Islet precursor cell (in vitro differentiated cells): ENCODE results near the gene ROR1.
"Not testable (repeated sequence)": the region's sequence is repeated elsewhere in the genome, so short reads cannot be mapped to it uniquely, and the experiment has no call there.

Source experiments
- DNase-seq: peaks from one replicate; pipeline ENCODE4 v3.0.0-alpha.2; 2018

Gene ROR1

DNA sequence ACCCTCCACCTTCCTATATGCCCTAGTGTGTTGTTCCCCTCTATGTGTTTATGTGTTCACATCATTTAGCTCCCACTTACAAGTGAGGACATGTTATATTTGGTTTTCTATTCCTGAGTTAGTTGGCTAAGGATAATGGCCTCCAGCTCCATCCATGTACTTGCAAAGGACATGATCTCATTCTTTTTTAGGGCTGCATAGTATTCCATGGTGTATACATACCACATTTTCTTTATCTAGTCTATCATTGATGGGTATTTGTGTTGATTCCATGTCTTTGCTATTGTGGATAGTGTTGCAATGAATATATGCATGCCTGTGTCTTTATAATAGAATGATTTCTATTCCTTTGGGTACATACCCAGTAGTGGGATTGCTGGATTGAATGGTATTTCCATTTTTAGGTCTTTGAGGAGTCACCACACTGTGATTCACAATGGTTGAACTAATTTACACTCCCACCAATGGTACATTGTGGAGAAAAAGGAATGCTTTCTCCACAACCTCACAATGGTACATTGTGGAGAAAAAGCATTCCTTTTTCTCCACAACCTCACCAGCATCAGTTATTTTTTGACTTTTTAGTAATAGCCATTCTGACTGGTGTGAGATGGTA lies 52.5 kb downstream of the ROR1 start:
- not testable (repeated sequence) for DNase-seq

DNA sequence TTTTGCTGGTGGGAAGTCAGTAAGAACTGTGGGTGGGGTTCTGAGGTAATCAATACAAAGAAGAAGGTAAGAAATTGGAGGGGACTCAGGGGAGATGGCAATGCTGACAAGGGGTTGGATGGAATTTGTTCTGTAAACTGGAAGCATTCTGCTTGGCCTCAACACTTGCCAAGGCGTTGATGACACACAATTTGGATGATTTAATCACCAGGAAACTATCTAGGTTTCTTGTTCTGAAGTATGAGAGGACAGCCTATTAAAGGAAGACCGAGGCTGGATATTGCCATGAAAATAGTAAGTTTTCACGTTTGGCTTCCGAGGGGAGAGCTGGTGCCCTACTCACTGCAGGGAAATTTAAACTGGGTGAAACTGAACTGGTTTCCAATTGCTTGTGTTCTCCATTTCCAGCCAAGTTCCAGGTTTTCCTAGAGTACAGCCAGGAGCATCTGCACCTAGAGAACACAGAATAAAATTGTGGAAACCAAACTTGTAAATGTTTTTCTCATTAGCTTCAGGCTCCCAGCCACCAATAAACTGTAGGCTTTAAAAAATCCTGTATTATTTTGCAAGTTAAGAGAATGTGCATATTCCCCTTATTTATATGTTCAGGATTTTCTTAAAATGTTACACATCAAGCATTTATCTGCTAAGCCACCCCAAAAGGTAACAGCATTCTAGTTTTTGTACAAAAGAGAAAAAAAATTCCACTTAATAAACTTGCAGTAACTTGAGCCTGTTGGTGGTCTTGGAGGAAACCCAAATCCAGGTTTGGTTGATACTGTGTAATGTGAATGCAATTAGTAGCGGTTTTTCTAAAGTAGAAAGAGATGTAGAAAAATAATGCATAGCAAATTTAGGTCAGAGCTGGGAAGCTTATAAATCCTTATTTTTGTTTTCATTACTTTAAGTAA lies 53.8 kb downstream of the ROR1 start:
- no peak for DNase-seq

DNA sequence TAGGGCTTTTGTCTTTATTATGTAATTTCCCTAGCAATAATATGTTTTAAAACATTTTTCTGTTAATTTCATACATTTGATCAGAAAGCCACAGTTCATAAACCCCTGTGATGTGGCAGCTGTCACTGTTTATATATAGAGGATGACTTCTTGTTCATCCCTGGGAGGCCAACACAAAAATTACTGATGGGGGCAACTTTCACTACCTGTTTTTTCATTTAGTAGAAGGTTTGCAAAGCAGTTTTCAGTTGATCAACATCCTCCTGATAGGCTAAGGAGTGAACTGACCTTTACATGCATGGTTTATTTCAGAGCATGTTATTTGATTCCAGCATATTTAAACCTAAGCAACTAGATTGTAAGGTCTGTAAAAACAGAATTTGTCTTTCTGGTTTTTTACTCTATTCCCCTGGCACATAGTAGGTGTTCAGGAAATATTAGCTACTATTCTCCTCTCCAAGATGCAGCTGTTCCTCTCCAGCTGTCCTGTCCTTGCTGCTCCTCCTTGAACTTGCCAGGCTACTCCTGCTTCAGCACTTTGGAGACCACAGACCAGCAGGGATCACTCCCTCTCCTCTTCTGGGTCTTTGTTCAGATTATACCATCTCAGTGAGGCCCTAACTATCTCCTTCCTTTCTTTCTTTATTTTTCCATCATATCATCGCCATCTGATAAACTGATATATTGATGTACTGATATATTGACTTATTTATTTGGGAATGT lies 54.7 kb downstream of the ROR1 start:
- DNase-seq = no peak

DNA sequence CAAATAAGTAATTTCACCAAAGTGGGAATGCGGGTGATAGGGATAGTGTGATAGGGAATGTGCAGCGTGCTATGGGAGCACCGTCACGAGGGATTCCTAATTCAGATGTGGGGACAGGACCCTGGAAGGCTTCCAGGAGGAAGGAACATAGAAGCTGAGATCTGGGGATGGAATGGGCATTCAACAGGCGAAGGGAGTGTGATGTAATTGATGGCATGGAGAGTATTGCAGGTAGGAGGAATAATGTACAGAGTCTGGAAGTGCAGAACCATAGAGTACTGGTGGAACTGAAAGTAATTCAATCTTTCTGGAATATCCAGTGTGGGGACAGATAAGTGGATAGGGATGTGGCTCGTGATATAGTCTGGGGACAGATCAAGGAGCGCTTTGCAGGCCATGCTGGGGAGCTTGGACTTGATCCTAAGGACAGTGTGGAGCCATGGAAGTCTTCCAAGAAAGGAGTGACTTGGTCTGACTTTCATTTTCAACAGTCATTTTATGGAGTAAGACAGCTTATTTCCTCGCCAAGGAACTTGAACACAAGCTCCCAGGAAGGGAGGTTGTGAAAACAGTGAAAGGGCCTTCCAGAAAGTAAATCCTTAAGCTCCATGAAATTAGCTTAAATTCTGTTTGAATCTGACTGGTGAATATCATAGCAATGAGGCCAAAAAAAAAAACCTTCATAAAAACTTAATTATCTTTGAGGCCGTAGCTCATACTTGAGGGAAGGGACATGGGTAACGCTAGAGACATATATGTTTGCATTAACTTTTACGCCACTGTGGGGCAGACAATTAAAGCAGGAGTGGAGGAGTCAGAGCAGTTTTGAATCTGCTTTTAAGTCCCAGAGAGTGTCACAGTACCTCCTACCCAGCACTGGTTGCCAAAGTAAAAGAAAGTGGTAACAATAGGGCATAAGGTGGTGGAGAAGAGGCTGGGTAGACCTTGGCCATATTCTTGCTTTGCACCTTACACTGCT lies 55.8 kb downstream of the ROR1 start:
- DNase-seq = no peak

DNA sequence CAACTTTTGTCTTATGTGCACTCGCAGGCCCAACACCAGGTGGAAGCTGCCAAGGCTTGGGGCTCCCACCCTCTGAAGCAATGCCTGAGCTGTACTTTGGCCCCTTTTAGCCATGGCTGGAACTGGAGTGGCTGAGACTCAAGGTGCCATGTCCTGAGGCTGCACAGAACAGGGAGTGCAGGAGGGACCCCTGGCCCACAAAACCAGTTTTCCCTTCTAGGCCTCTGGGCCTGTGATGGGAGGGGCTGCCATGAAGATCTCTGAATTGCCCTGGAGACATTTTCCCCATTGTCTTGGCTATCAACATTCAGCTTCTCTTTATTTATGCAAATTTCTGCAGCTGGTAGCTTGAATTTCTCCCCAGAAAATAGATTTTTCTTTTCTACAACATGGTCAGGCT lies 57.6 kb downstream of the ROR1 start:
- DNase-seq = no peak

DNA sequence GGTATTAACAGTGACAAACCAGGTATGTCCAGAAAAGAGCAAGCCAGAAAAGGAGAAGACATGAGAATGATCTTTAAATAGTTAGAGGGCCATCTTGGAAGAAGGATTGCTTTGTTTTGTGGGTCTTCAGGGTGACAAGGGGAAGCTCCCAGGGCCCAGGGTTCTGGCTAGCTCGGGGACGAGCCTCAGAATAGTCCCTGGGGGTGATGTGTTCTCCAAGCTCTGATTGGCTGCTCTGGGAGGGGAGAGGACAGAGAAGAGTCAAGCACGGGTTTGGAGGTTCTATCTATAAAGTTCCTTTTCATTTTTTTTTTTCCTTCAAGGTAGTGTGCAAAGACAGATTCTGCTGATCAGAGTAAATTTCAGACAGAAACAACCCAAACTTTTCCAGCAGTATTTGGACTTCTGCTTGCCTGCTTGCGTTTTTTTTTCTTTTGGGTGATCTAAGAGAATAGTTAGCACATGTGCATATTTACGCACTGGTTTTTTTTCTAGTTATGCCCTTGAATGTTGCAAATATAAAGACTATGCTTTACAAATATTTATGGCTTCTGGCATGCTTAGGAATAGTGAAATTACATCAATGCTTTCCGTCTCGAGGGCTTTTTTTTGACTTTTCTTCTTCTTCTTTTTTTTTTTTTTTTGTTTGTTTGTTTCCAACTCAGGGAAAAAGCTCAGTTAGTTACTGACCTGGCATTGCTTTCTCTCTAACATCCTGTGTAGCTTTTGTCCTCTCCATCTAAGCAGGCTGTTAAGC lies 59.7 kb downstream of the ROR1 start:
- DNase-seq = no peak

DNA sequence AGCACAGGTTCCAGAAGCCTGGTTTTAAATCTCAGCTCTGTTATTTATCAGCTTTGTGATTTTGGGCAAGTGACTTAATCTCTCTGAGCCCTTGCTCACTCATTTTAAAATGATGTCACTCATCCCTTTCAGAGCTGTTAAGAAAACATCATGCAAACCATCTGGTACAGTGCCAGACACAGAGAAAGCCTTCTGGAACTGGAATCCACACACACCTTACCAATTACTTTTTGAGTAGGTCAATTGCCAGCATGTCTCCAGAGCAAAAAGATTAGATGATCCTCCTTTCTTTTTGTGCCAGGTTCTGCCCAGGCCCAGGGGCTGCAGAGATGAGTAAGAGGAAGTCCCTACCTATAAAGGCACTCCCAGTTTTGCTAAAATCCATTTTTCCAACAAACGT lies 61.3 kb downstream of the ROR1 start:
- no peak for DNase-seq

DNA sequence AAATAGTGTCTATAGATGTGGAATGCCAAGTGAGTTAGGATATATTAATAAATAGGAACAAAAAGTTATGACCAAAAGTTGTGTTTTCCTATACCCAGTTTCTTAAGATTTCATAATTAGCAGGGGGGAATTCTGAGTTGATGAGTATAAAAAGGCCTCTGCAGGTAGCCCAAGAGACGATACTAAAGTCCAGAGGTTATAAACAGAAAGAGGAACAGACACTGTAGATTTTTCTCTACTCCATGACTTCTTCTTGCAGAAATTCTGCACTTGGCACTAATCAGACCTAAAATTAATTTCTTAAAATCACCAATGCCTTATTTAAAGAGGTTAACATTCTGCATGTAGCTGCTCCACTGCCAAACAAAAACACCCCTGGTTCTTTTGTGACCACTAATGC lies 62.6 kb downstream of the ROR1 start:
- DNase-seq = no peak

DNA sequence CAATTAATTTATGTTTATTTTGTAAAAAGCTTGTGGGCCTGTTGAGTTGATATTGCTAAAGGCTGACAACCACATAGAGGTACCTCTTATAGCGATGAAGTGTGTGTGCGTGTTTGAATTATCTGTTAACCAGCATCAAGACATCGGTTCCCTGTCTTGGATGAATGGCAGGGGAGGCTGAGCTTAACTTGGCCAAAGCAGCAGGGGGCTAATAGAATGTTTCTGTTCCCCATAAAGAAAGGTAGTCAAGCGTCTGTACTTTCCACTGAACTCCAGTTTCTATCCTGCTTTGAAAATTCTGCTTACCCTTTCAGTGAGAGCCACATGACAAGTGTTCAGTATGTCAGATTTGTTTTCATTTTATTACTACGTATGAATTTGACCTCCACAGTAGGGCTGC lies 63.0 kb downstream of the ROR1 start:
- no peak for DNase-seq

DNA sequence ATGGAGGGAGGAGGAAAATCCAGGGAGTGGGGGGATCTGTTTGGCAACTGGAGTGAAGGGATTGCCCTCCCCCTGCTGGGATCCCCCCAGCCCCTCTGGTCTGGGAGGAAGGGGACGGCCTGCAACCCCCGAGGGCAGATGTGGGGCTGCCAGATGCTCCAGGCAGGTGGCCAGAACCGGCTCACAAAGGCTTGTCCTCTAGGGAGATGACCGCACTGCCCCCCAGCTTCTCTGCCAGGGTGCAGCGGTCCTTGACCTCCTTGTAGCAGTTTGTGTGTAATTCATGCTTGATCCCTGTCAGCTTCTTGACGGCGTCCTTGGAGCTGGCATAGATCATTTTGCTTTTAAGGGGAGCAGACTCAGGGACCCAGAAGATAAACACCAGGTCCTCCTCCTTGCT lies 69.2 kb downstream of the ROR1 start:
- DNase-seq = no peak

DNA sequence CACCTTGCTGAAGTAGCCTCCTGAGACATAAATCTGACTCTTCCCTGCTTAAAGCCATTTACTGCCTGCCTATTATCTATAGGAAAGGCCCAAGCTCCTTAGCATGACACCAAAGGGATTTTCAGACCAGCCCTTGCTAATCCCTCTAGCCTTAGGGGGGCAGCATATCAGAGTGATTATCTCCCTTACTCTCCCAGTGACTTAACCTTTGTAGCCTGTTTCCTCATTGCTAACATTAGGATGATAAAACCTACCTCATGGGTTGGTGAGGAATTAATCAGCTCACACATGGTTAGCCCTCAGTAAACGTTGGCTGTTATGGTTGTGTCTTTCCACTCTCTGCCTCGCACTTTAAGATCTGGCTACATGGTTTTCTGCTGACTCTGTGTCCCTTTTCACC lies 70.1 kb downstream of the ROR1 start:
- no peak for DNase-seq

DNA sequence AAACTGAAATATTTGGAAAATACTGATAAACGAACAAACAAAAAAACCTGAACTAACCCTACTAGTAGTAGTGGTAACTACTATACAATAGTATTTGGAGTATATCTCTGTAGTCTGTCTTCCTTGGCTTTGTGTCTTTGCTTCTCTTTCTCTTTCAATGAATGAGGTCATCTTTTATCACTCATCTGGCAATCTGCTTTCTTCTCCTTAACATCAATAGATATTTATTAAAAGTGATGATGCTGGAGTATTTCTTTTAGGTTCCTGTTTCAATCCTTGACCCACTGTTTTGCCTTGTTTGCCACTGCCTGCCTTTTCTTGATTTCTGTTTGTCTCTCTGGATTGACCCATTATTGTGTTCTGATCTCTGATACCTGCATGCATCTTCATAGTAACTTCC lies 71.5 kb downstream of the ROR1 start:
- DNase-seq = no peak

DNA sequence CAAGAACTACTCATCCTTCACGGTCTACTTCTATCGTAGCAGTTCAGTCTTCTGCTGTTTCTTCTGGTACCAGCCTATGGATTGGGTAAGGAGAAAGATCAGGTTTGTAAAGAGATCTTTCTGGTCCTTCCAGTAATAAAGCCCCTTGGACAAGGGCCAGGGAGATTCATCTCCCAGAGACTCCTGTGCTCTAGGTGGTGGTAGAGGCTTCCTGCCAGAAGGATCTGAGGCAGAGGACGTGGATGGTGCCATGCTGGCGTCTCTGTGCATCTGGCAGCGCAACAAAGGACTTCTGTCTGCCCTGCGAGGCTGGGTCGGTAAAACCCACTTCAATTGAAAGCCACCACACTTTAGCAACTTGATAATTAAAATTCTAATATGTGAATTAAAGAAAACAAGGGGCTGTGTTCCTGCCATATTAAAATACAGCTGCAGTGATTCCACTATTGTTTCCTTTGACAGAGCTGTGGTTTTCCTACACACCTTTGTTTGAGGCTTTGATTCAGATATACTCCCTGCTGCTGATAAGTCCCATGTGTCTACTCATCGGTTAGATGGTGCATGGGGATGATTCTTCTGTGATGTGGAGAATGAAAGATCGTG lies 73.6 kb downstream of the ROR1 start:
- DNase-seq = no peak

DNA sequence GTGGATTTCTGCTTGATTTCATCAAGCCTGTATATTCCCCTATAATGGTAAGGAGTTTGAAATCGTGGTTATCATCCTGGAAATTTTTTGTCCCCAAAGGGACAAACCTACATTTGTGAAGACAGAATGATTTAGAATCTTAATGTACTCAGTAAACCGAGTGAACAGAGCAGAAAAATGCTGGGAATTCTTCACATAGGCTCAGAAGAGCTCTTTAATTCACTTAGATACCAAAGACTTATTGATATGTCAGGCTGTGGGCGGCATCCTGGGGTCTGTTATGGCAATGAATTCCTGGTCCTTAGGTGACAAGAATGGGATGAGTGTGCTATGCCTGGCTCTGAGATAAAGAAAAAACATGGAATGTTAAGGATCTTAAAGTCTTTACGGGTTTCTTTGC lies 74.9 kb downstream of the ROR1 start:
- no peak for DNase-seq

DNA sequence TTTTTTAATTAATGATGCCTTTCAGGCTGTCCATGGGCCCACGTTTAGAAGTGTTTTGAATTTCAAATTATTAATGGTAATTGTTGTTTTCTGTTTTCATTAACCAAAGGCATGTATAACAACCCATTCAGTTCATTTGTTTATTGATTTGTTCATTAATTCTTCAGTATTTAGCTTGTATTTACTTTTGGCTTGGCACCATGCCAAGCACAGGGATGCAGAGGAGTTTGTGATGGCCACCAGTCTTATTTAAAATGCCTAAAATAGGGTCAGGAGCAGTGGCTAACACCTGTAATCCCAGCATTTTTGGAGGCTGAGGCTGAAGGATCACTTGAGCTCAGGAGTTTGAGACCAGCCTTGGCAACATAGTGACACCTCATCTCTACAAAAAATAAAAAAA lies 75.3 kb downstream of the ROR1 start:
- no peak for DNase-seq

DNA sequence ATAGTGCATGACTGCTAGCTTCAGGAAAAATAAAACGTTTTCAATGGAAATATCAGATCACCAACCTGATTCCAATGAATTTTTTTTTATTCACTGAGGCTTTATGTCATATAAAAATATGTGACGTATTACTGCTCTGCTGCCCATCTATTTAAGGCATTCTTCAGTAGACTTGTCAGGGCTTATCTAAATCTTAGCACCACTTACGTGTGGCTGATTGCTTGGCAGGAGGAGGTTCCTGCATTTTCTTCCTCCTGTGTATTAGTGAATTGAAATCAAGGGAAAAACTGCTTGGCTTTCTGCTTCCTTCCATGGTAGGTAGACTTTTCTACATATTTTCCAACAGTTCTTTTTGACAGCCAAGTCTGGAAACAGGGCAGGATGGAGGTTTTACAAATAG lies 80.3 kb downstream of the ROR1 start:
- no peak for DNase-seq

DNA sequence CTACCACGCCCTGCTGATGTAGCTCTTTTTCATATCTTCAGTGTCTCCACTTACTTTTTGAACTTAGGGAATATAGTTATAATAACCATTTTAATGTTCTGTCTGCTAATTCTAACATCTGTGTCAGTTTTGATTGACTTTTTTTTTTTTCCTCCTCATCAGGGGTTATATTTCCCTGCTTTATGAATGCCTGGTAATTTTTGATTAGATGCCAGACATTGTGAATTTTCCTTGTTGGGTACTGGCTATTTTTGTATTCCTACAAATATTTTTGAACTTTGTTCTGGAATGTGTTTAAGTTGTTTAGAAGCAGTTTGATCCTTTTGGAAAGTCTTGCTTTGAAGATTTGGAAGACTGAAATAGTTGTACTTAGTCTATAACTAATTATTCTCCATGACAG lies 82.1 kb downstream of the ROR1 start:
- no peak for DNase-seq

DNA sequence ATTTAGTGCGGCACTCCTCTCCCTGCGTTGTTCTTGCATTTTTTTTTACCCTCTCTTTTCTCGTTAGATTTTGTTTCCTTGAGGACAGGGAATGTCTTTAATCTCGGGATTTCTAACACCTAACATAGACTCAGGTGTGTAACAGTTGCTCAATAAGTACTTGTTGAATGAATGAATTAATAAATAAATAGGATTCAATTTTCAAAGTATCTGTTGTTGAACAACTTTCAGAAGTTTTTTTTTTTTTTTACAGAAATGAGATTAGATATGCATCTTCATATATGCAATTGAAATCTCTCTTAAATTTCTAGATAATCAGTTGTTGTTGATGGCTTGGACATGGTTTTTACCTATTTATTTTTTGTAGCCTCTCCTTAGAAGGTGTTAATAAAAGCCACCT lies 83.1 kb downstream of the ROR1 start:
- no peak for DNase-seq

DNA sequence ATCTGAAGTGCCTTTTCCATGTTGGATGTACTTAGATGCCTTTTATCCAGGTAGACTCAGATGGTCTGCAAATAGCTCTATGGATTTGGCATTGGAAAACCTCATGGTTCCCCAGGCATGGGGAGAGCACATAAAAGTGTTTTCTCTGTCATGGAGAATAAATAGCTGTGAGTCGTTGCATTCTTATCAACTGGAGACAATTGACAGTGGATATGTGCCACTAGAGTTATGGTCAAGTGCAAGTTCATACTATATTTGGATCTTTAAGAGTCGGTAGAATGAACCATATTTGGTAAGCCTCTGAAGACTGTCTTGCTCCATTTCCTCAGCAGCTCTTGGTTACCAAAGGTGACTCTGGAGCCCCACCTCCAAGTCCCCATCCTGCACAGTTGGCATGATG lies 83.7 kb downstream of the ROR1 start:
- DNase-seq = no peak

DNA sequence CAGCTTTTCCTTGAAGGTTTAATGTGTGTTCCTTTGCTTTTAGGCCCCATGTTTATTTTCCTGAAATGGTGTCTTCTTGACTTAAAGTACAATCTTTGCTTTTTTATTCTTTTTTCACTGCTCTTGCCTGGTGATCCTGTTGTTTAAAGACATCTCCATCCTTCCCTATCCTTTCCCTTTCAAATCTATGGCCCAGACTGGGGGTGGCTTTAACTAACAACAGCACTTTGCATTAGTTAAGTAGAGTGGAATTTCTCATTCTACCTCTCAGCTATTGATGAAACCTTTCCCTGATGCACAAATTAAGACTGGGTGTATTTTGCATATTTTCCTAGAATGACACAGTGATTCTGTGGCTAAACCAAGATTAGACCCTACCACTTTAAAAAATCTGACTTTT lies 84.3 kb downstream of the ROR1 start:
- no peak for DNase-seq

DNA sequence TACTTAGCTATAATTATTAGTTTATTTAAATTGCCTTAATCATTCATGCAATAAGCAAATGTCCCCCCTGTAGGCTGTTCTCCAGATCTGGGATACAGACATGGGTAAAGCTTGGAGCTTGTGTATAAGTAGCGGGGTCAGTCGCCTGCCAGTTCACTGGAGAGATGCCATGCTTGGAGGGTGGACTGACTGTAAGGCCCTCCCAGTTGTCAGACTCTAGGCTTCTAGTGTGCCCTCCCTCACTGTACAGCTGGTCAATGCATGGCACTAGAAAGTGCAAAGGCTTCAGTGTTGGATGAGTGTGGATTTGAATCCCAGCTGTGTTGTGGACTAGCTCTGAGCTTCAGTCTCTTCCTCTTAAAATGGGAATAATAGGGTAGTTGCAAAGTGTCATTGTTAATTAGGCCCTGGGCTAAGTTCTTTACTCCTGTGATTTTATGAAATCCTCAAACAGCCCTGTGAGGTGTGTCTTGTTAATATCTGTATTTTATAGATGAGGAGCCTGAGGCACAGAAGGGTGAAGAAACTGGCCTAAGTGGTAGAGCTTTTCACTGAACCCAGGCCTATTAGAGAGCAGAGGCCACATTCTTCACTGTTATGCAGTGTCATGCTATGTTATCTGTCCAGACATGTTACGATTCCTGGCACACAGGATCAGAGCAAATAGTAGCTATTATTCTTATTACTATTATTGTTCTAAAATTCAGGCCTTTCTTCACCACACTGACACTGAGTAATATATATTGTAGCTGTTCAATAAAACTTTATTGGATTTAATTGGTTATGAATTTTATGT lies 85.9 kb downstream of the ROR1 start:
- no peak for DNase-seq
